Stimulated activated CD8-positive, alpha-beta memory T cell treated with anti-CD3 and anti-CD28 coated beads, Interleukin-4, amount 100 ng/mL, for 24 hours (primary cell): ENCODE data around the gene LRRC9.
"Not testable (repeated sequence)": the region's sequence is repeated elsewhere in the genome, so short reads cannot be mapped to it uniquely, and the experiment has no call there.

Experiments
- DNase-seq: peaks from one replicate; pipeline ENCODE4 v3.0.0-alpha.2; 2020; ENCODE audit warnings: low read depth

The LRRC9 gene

DNA sequence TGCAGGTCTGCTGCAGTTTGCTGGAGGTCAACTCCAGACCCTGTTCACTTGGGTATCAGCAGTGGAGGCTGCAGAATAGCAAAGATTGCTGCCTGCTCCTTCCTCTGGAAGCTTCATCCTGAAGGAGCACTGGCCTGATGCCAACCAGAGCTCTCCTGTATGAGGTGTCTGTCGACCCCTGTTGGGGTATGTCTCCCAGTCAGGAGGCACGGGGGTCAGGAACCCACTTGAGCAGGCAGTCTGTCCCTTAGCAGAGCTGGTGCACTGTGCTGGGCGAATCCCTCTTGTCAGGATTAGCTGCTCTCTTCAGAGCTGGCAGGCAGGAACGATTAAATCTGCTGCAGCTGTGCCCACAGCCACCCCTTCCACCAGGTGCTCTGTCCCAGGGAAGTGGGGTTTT lies 37.9 kb downstream of the LRRC9 start:
- not testable (repeated sequence) for DNase-seq

DNA sequence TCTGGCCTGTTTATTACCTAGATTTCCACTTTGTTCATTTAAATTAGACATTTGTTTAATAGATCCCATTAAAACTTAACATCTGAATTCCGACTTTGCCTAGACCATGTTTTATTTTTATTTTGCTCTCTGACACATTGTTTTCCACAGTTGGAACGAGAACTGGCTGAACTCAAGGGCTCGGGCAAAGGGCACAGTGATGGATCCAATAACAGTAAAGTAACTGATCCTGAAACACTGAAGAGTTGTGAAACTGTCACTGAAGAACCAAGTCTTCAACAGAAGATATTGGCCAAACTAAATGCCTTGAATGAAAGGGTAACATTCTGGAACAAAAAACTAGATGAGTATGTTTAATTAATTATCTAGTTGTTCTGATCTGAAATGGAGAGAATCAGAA lies 39.7 kb downstream of the LRRC9 start:
- DNase-seq, result no peak

DNA sequence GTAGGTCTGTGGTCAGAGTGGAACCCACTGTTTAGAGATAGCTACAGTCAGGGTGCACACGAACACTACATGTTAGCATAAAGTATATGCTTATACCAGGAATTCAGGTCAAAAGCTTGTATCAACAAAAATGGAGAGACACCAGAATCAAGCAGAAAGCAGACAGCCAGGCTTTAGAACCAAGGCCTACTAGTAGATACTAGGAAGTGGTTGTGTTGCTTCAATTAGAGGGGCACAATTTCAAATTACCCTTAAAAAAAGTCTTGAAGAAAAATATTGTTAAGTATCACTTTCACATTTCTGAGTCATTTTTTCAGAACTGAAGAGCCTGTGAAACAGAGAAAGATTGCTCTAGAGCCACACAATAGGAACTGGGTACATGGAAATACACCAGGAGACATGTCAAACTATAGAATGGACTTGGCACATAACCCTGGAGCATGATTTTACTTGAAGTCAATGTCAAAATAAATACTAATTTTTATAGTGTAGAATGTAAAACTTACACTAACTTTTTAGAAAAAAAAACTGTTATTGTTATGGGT lies 41.6 kb downstream of the LRRC9 start:
- no peak for DNase-seq

DNA sequence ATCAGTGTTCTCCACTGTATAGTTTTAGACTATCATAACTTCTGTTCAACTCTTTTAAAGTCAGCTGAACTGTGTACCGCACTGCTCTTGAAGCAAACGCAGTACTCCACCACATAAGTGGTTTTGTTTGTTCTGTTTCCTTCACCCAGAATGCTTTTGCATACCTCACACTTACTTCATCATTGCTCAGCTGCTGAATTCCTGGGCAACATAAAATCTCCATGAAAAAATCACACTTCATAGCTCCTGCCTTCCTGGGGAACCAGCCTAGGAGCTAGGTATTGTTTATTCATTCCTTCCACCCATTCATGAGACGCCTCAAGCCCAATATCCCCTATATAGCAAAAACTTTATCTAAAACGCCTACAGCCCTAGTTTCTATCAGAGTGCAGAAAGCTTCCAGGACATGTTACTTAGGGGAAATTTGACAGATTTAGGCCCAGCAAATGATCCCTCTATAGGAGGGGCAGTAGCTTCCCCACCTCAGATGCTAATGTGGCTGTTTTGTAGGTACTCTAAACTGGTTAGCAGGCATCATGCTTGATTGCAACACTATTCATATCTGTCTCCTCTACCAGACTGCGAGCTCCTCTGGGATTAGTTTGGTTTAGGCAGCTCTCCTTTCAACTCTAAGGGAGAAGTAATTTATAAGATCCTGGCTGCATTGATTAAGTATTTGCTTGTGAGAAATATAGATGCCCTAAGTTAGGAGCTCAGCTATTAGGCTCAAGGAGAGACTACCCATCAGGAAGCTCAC lies 44.5 kb downstream of the LRRC9 start:
- DNase-seq, result no peak

DNA sequence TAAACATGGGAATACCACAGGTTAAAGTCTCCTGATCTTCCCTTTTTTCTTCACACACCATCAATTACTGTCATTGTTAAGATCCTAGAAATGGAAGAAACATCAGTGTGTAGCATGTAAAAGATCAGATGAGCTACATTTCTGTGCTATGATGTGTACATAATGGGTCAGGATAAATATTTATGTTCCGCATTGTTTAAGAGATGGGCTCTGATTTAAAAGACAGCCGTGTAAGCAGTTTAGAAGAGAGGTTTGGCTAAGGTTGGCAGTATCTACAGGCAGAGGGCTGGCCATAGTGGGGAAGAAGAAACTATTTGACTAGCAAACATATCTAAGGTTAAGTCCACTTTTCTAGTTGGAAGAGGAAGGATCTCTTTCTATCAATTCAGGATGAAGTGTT lies 49.4 kb downstream of the LRRC9 start:
- no peak for DNase-seq

DNA sequence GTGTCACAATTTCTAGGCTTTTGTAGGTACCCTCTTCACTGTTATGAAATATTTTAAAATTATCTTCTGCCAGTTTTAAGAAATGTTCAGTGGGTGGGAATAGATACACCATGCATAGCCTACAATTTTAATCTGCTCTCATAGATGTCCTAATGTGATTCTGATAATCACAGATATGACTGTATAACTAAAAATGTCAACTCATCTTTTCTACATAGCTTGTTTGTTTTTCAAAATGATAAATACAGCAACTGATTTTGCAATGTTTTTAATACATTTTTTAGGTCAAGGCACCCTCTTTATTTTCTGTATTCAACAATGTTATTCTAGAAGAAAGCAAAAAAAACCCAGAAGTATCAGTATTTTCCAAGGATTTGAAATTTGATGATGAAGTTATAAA lies 61.6 kb downstream of the LRRC9 start:
- no peak for DNase-seq

DNA sequence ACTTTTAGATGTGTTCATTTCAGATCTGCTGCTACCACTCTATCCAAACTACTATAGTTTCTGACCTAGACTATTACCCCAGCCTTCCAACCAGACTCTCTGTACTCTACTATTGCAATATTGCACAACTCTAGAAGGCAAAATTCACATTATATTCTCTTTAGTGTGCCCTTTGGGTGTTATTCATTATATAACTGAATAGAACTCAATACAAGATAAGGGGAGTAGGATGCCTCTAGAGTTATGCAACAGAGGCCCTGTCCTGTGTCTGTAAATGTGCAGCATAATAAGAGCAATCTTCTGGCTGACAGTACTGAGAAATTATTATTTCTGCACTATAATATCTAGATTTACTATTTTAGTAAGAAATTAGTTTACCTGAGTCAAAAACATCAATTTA lies 63.1 kb downstream of the LRRC9 start:
- no peak for DNase-seq

GRCh38 chr14:59986556-59987059 lies 66.7 kb downstream of the LRRC9 start:
- DNase-seq, result no peak

DNA sequence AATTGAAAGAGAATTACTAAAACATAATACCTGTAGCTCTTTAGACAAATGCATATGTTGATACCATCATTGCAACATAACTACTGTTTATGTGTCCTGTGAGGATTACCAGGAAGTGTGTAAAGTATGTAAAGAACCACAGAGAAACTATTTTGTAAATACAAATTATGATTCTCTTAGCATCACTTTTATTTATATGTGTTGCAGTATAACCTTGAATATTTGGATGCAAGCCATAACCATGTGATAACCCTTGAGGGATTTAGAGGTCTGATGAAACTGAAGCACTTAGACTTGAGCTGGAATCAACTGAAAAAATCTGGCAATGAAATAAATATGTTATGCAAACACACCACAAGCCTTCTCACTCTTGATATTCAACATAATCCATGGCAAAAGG lies 77.5 kb downstream of the LRRC9 start:
- no peak for DNase-seq

- no peak for DNase-seq
These were observed 78.0 kb downstream of the LRRC9 start for GRCh38 chr14:59997966-59998365.

DNA sequence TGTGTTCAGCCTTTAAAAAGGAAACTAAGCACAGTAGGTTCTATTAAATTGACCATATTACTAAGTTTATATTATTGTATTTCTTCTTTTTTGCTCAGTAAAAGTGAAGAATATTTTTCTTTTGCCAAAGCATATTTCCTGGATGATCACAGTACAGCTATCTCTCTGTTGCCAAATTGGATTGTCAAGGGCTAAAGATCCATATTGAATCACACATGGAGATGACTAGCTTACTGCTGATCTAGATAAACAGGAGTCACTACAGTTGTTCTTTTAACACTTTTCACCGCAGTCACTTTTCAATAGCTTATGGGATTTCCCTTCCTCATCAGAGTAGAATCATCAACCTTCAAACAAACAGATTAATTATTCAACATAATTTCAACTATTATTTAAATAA lies 78.6 kb downstream of the LRRC9 start:
- DNase-seq, result no peak

GRCh38 chr14:60002819-60003492 lies 83.0 kb downstream of the LRRC9 start:
- DNase-seq, result no peak

GRCh38 chr14:60003991-60004390 lies 84.0 kb downstream of the LRRC9 start:
- DNase-seq, result no peak

DNA sequence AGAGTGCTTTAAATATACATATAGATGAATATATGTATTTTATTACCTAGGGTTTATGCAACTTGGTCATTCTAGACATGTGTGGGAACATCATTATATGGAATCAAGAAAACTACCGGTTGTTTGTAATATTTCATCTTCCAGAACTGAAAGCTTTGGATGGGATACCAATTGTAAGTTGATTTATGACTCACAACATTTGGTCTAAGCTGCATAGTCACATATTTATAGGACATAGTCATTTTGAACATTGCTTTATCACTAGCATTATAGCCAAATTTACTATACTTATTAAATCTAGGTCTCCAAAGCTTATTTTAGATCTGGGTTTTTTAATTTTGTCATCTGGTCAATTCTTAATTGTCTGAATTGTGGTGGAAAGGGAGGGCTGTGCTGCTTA lies 88.1 kb downstream of the LRRC9 start:
- no peak for DNase-seq

DNA sequence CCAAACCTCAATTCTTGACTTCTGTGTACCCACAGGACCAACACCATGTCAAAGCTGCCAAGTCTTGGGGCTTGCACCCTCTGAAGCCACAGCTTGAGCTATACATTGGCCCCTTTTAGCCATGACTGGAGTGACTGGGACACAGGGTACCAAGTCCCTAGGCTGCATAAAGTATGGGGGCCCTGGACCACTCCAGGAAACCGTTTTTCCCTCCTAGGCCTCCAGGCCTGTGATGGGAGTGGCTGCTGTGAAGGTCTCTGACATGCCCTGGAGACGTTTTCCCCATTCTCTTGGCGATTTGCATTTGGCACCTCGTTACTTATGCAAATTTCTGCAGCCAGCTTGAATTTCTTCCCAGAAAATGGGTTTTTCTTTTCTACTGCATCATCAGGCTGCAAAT lies 90.3 kb downstream of the LRRC9 start:
- not testable (repeated sequence) for DNase-seq

GRCh38 chr14:60014402-60014801 lies 94.5 kb downstream of the LRRC9 start:
- DNase-seq, result no peak

DNA sequence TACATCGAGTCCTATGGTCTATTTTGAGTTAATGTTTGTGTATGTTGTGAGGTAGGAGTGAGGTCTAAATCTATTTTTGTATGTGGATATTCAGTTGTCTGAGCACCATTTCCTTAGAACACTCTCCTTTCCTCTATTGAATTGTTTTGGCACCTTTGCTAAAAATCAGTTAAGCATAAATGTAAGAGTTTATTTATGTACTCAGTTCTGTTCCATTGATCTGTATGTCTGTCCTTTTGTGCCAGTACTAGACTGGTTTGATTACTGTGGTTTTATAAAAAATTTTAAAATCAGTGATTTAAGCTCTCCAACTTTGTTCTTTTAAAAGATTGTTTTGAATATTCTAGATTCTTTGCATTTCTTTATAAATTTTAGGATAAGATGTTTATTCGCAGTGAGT lies 101.7 kb downstream of the LRRC9 start:
- DNase-seq, result no peak

DNA sequence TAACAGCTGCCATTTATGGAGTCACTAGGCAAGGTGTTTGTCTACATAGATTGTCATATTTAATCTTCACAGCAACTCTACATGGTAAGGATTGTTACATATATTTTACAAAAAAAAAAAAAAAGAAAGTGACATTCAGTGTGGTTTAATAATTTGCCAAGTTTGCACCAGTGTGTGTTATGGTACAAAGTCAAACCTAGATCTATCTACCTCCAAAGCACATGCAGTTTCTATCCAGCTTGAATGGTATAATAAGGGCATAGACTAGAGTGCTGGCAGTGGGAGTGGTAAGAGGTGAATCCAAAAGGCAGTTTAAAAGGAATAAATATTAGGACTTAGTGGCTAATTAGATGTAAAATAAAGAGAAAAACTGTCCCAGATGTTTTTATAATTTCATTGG lies 105.6 kb downstream of the LRRC9 start:
- no peak for DNase-seq

DNA sequence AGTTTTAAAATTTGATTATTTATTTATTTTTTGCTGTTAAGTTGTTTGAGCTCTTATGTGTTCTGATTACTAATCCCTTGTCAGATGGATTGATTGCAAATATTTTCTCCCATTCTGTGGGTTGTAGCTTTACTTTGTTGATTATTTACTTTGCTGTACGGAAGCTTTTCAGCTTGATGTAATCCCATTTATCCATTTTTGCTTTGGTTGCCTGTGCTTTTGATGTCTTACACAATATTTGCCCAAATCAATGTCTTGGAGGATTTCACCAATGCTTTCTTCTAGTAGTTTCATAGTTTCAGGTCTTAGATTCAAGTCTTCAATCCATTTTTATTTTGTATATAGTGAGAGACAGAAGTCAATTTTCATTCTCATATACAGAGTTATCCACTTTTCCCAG lies 115.2 kb downstream of the LRRC9 start:
- no peak for DNase-seq

GRCh38 chr14:60047976-60048375 lies 128.0 kb downstream of the LRRC9 start:
- not testable (repeated sequence) for DNase-seq

- DNase-seq, result no peak
These were observed 131.8 kb downstream of the LRRC9 start for GRCh38 chr14:60051721-60052221.

DNA sequence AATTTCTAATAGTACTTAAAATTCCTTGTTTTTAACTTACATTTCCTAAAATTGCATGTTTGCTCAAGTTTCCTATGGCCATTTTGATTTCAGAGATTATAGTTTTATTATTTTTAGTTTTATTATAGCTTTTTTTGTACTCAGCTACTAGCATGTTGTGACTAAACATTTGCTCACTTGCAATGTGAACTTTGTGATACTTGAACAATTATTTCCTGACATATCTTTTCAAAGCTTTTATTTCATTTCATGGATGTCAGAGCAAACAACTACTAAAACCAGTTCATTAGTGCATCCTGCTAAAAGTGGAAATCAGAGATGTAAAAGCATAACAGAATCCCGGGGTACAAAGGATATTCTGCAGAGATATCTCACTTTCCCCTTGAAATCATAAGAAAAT lies 138.1 kb downstream of the LRRC9 start:
- no peak for DNase-seq

- DNase-seq, result no peak
These were observed 141.4 kb downstream of the LRRC9 start for GRCh38 chr14:60061371-60061770.
